Lower leg skin (tissue), 3 donors: ENCODE measurements around the gene UBN1.

ENCODE experiments used
- CTCF ChIP-seq, 3 donors: fragments of 450-650 bp; IDR thresholded peaks; one replicate each; pipeline ENCODE4 v1.5.1; 2016; ENCODE audit warnings: antibody characterized with exemption in 3 of 3, mild to moderate bottlenecking in 3 of 3, moderate library complexity in 2 of 3
- POLR2A ChIP-seq, 2 donors: fragments of 450-650 bp; IDR thresholded peaks; one replicate each; pipeline ENCODE4 v1.6.1; 2016 to 2017; ENCODE audit warnings: antibody characterized with exemption in 2 of 2, mild to moderate bottlenecking in 1 of 2, moderate library complexity in 1 of 2

- TF ChIP-seq CTCF (IDR thresholded peaks at IDR 0.05) (no peak), POLR2A (IDR thresholded peaks at IDR 0.05) (no peak)
These were observed 51.7 kb downstream of the UBN1 start for GRCh38 chr16:4898811-4899473.
